Nephron progenitor cell (in vitro differentiated cells): ENCODE data around the gene SPTB.

Experiments used
- DNase-seq: peaks from one replicate; pipeline ENCODE4 v3.0.0; 2021
- H3K27ac Mint-ChIP-seq: 2 replicates; pipeline ENCODE4 v1.8.0; 2021; ENCODE audit warnings: mild to moderate bottlenecking, moderate library complexity, mixed read lengths
- H3K27me3 Mint-ChIP-seq: 2 replicates; pipeline ENCODE4 v1.8.0; 2021; ENCODE audit warnings: mild to moderate bottlenecking, low read depth, mixed read lengths; ENCODE audit not compliant: poor library complexity
- H3K36me3 Mint-ChIP-seq: 2 replicates; pipeline ENCODE4 v1.8.0; 2021; ENCODE audit warnings: low read depth, mixed read lengths
- H3K4me1 Mint-ChIP-seq: 2 replicates; pipeline ENCODE4 v1.8.0; 2021; ENCODE audit warnings: mixed read lengths
- H3K4me3 Mint-ChIP-seq: 2 replicates; pipeline ENCODE4 v1.8.0; 2021; ENCODE audit warnings: mild to moderate bottlenecking, moderate library complexity, mixed read lengths
- H3K9me3 Mint-ChIP-seq: 2 replicates; pipeline ENCODE4 v1.8.0; 2021; ENCODE audit warnings: mild to moderate bottlenecking, moderate library complexity, mixed read lengths
- TF ChIP-seq, protein P1 (sequence below): fragments of 200-600 bp; sonication (generic); IDR thresholded peaks from 2 replicates; pipeline ENCODE4 v1.5.0; 2021; ENCODE audit warnings: antibody characterized with exemption

The SPTB gene

DNA sequence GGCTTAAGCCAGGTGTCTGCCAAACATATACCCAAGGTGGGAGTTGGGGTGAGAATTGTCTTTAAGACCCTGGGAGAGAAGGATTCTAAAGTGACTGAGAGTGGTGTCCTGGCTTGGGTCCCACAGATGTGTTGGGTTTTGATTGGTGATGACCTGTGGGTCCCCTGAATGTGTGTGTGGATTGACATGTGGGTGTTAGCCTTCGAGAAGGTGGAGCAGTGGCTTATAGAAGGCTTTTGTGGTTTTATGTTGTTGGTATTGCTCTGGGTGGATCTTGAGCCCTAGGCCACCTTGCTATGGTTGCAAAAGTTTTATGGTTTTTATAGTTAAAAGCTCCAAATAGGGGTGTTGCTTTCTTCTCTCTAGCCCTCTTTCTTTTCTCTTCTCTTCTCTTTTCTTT is 145.8 kb downstream of the SPTB start:
- H3K9me3 Mint-ChIP-seq: no peaks in the 10 kb centered on the region
- peaks cover 42% of the 10 kb centered on the region for H3K4me1 Mint-ChIP-seq
- no peak overlapping the region for H3K4me3 Mint-ChIP-seq
- no peak for DNase-seq
- TF ChIP-seq, protein P1, sequence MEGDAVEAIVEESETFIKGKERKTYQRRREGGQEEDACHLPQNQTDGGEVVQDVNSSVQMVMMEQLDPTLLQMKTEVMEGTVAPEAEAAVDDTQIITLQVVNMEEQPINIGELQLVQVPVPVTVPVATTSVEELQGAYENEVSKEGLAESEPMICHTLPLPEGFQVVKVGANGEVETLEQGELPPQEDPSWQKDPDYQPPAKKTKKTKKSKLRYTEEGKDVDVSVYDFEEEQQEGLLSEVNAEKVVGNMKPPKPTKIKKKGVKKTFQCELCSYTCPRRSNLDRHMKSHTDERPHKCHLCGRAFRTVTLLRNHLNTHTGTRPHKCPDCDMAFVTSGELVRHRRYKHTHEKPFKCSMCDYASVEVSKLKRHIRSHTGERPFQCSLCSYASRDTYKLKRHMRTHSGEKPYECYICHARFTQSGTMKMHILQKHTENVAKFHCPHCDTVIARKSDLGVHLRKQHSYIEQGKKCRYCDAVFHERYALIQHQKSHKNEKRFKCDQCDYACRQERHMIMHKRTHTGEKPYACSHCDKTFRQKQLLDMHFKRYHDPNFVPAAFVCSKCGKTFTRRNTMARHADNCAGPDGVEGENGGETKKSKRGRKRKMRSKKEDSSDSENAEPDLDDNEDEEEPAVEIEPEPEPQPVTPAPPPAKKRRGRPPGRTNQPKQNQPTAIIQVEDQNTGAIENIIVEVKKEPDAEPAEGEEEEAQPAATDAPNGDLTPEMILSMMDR: no peak
- H3K27me3 Mint-ChIP-seq: peaks cover 3% of the 10 kb centered on the region
- peak overlapping the region; percentile 34 for H3K27ac Mint-ChIP-seq
- H3K36me3 Mint-ChIP-seq: peaks cover 58% of the 10 kb centered on the region

DNA sequence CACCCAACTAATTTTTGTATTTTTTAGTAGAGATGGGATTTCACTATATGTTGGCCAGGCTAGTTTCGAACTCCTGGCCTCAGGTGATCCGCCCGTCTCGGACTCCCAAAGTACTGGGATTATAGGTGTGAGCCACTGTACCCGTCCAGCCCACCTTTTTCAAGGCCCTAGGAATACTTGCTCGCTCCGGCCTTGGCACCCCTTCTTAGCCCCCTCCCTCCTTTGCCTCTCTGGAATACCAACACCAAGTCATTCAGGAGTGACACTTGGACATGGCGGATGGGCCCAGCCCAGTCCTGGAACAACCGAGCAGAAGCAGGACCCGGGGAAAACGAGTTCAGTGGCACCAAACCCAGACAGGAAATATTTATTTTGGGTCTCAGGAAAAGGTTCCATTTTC is 146.4 kb downstream of the SPTB start:
- Mint-ChIP-seq H3K27ac (no peak overlapping the region), H3K4me1 (peaks cover 42% of the 10 kb centered on the region), H3K4me3 (no peak overlapping the region), H3K36me3 (peaks cover 60% of the 10 kb centered on the region), H3K9me3 (no peaks in the 10 kb centered on the region), H3K27me3 (peaks cover 3% of the 10 kb centered on the region)
- TF ChIP-seq, protein P1: no peak
- no peak for DNase-seq

DNA sequence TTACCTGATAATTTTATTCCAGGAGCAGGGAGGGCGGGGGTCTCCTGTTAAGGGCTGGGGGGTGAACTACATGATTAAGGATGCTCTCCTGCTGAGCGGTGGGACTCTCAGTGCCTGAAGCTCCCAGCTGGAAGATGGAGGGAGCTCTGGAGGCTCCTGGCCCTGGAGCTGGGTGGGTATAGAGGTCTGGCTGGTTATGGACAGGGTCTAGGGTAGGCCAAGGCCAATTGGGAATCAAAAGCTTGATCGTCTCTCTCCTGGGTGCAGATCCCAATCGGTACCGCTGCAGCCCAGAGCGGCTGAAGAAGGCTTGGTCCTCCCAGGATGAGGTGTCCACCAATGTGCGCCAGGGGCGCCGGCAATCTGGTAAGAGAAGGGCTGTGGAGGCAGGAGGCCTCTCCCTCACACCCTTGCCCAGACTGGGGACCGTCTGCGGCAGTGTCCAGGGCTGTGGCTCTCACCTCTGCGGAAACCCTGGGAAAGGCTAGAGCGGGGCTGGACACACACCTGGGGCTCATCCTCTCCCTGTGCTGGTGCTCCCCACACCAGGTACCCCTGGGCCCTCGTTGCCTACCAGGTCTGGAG is 147.1 kb downstream of the SPTB start:
- H3K4me1 Mint-ChIP-seq: peaks cover 42% of the 10 kb centered on the region
- DNase-seq: no peak
- H3K27ac Mint-ChIP-seq: no peak overlapping the region
- H3K9me3 Mint-ChIP-seq: no peaks in the 10 kb centered on the region
- peaks cover 3% of the 10 kb centered on the region for H3K27me3 Mint-ChIP-seq
- no peak overlapping the region for H3K4me3 Mint-ChIP-seq
- peaks cover 65% of the 10 kb centered on the region for H3K36me3 Mint-ChIP-seq
- TF ChIP-seq, protein P1: no peak

DNA sequence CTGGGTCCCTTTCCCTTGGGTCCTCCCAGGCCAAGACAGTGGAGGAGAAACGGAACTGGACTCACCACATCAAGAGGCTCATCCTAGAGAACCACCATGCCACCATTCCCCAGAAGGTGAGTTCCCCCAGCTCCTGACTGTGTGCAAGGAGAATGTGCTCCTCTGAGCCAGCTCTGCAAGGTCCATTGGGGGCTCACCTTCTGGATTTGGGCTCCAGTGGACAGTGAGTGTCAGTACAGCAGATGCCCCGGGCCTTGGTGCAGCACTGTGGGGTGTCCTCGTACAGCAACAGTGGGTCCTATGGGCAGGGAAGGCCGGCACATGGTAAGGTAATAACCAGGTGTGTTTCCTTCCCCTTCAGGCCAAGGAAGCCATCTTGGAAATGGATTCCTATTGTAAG is 147.6 kb downstream of the SPTB start:
- Mint-ChIP-seq H3K36me3 (peaks cover 67% of the 10 kb centered on the region), H3K4me3 (no peak overlapping the region), H3K27ac (no peak overlapping the region), H3K27me3 (peaks cover 3% of the 10 kb centered on the region), H3K9me3 (no peaks in the 10 kb centered on the region), H3K4me1 (peaks cover 42% of the 10 kb centered on the region)
- DNase-seq: no peak
- TF ChIP-seq, protein P1: no peak

DNA sequence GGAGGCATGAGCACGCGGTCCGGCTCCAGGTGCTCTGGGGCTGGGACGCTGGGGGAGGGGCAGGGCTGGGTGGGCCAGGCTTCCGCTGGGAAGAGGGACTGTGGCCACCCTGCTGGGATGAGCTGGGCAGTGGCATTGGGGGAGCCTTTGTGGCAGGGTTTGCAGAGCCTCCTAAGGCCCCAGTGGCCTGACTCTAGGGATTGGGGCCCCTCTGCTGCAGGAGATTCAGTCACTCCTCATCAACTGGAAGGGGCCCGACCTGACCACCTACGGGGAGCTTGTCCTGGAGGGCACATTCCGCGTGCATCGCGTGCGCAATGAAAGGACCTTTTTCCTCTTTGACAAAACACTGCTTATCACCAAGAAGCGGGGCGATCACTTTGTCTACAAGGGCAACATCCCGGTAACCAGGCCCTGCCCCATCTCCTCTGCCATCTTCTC is 148.5 kb downstream of the SPTB start:
- TF ChIP-seq, protein P1: no peak
- Mint-ChIP-seq H3K4me3 (no peak overlapping the region), H3K9me3 (no peaks in the 10 kb centered on the region), H3K27me3 (peaks cover 3% of the 10 kb centered on the region), H3K27ac (peak overlapping the region; percentile 74), H3K4me1 (peaks cover 38% of the 10 kb centered on the region), H3K36me3 (peaks cover 67% of the 10 kb centered on the region)
- DNase-seq: no peak

DNA sequence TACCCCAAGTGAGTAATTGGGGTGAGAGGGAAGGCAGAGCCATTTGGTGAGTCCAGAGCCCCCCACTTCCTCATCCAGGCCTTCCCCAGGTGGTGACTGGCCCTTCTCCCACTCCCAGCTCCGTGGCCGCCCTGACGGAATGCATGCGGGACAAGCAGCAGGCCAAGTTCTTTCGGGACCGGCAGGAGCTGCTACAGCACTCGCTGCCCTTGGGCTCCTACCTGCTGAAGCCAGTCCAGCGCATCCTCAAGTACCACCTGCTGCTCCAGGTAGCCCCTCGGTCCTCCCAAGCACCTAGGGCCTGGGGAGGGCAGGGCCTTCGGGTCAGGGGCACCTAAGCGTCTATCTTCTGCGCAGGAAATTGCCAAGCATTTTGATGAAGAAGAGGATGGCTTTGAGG is 149.0 kb downstream of the SPTB start:
- H3K27ac Mint-ChIP-seq: no peak overlapping the region
- H3K36me3 Mint-ChIP-seq: peaks cover 67% of the 10 kb centered on the region

More for the DNA sequence above, 149.0 kb downstream of the SPTB start:
- TF ChIP-seq, protein P1: no peak
- Mint-ChIP-seq H3K4me1 (peaks cover 38% of the 10 kb centered on the region), H3K4me3 (no peak overlapping the region), H3K9me3 (no peaks in the 10 kb centered on the region), H3K27me3 (peaks cover 3% of the 10 kb centered on the region)
- DNase-seq: no peak
